GM21367 (cell line): ENCODE results near the gene PLA2G3.
"Not testable (repeated sequence)": the region's sequence is repeated elsewhere in the genome, so short reads cannot be mapped to it uniquely, and the experiment has no call there.

ENCODE experiments used
- ATAC-seq: cut with Tn5 transposase; IDR thresholded peaks from one replicate; pipeline ENCODE4 v1.9.1; 2021; ENCODE audit not compliant: unreplicated experiment

The PLA2G3 gene

DNA sequence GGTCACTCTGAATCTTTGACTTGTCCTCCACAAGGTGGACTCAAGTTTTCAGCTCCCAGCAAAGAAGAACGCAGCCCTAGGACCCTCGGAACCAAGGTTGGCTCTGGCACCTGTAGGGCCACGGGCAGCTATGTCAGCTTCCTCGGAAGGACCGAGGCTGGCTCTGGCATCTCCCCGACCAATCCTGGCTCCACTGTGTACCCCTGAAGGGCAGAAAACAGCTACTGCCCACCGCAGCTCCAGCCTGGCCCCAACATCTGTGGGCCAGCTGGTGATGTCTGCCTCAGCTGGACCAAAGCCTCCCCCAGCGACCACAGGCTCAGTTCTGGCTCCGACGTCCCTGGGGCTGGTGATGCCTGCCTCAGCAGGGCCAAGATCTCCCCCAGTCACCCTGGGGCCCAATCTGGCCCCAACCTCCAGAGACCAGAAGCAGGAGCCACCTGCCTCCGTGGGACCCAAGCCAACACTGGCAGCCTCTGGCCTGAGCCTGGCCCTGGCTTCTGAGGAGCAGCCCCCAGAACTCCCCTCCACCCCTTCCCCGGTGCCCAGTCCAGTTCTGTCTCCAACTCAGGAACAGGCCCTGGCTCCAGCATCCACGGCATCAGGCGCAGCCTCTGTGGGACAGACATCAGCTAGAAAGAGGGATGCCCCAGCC is 15.4 kb downstream of the PLA2G3 start:
- no peak for ATAC-seq

DNA sequence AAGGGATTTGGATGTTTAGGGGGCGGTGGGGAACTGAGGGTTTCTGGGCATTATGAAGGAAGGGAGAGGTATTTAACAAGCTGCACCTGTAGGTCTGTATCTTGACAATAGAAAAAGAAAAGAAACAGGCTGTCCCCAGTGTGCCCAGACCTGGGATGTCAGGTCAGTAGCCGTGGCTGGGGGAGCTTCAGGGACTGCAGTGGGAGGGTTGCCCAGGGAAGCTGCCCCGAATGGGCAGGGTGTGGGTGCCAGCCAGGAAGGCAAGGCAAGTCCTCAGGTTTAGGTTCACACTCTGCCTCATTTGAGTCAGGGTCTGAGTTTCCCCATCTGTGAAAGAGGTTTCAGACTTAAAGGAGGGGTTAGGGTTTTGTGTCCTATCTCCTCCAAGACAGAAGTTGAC is 16.0 kb downstream of the PLA2G3 start:
- no peak for ATAC-seq

DNA sequence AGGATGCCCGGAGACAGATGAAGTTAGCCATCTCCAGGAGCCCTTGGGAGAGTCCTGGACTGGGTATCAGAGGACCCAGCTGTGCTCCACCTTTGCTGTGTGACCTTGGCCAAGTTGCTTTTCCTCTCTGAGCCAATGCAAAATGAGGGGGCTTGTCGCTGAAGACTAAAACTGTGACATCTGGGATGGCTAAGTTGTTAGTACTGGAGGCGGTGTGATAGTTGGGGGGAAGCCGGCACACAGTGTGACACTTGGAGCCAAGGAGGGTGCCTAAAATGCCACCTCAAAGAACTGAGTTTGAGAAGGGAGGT is 17.1 kb downstream of the PLA2G3 start:
- no peak for ATAC-seq

DNA sequence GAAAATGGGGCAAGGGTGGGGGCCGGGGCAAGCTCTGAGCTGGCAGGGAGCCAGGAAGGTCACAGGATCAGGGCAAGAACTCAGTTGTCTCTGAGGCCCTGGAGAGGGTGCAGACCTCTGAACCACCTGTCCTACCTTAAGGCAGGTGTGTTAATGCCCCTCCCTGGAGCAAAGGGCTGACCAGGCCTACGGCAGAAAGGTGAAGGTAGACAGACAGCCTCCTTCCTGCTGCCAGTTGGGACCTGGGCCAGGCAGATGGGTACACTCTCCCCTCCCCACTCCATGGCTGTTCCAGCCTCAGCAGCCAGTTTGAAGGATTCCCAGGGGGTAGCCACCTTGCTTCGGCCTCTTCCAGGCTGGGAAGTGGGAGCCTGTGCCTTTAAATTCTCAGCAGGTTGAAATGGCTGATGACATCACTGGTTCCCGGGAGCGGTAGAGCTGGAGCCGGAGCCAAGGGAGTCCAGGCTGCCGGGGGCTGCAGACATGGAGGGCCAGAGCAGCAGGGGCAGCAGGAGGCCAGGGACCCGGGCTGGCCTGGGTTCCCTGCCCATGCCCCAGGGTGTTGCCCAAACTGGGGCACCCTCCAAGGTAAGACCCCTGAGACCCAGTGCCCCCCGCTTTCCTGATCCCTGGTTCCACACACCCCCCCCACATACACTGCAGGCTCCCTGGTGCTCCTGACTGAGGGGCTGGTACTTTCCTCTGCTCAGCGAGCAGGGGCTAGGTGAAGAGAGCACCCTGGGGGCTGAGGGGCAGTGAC is 17.6 kb downstream of the PLA2G3 start, which contains the start of gene INPP5J:
Gene INPP5J, plus strand, starts transcription at position 435 of the 760 bp plus-strand sequence. Its CDS starts 49 bp downstream, at position 484.
- no peak for ATAC-seq

DNA sequence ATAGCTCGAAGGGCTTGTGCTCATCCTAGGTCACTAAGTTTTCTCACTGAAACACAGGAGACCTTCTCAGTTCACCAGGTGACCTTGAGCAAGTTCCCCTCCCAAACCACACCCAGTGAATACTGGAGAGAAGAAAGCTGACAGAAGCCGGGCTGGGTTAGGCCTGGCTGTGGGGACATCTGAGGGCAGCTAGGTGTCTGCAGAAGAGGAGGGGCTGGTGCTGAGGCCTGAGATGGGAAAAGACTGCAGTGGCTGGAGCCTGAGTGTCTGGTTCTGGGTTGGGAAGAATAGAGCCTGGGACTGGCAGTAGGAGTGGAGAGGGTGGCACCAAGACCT is 18.1 kb downstream of the PLA2G3 start:
- no peak for ATAC-seq

DNA sequence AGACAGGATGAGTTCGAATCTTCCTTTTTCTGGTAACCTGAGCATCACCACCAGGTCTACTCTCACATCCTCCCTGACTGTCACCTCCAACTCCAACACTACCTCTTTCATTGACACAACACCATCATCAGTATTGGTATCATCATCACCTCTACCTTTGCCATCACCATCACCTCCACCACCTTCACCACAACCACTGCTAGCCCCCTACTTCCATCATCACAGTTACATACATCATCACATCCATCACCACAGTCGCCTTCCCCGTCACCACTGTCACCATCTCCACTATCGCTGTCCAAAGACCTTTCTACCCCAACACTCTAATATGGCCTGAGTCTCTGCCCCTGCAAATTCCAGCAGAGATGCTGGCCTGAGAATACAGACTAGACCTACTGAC is 18.9 kb downstream of the PLA2G3 start:
- ATAC-seq: no peak

DNA sequence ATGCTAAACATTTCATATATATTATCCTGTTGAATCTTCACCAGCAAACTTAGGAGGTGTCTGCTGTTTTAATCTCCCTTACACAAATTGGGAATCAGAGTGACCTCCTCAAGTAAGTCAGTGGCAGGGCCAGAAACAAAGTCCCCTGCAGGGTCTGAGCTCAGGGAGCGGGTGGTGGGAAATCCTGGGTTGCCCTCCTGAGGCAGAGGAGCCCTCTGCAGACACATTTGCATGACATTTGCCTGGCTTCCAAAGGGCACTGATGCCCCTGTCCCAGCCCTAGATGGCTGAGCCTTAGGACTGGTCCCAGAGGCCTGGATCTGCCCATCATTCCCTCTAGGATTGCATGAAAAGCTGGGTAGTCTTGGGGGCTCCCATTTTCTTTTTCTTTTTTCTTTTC is 19.7 kb downstream of the PLA2G3 start:
- no peak for ATAC-seq

DNA sequence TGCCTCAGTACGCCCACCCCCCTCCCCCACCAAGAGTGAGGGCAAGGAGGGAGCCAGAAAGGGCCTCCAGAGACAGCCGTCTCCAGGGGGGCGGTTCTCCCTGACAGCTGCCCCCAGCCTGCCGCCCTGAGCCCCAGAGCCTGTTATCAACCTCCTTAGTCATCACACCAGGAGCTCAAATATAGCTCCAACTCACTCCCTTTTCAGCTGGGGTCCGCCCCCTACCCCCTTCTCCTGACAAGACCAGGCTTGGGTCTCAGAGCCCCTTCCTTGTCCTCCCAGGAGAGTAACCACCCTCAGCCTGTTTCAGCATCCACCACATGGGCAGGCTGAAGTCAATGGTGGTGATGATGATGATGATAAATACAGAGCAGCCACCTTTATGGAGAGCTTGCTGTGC is 20.1 kb downstream of the PLA2G3 start:
- ATAC-seq: no peak

DNA sequence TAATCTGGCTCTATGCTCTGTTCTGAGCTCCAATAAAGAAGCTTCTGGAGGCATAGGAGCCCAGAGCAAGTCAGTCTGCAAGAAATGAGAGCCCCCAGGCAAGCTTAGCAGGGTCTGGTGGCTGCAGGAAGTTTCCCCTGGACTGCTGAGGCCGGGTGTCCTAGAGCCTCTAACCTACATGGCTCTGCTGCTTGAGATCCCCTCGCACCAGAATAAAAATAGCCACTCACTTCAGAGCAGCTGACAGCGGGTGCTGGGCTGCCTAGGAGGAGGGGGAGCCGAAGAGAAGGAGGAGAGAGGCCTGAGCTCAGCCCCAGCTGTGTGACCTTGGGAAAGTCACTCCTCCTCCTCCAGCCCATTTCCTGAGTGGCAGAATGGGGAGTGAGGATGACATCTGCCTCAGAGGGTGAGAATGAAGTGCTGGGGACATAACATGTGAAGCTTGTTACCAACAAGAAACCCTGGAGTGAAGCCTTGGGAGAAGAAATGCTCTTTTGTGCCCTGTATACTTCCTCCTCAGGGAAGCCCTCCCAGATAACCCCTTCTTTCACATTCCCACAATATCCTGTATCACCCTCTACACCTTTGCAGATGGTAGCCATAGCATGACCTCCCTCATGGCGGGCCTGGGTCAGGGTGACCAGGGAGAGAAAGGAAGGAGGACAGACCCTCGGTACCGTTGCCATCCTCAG is 21.1 kb downstream of the PLA2G3 start:
- ATAC-seq: no peak

DNA sequence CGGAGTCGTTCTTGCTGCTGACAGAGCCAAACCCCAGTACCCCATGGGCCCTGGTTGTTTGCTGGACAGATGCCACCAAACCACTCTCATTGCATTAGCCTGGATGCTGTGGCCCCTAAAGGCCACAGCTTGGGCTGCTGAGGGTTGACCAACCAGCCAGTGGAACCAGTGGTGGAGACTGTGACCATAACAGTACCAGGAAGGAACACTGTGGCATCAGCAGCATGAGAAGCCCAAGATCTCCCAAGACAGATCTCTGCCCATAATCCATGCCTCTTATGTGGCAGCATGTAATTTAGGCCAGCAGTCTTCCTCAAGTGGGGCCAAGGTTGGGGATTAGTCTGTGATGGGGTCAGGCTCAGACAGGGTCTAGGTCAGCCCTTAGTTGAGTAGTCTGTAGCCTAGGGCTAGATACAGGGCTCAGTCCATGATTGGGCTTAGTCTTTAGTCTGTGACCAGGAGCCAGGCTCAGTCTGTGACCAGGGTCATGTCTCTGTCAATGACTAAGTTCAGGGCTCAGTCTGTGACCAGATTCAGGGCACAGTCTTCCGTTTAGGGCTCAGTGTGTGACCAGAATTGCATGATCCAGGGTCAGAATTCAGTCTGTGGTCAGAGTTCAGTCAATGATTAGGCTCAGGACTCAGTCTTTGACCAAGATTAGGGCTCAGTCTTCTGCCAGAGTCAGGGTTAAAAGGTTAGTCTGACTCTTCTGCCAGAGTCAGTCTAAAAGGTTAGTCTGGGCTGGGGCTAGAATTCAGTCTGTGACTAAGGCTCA is 22.1 kb downstream of the PLA2G3 start:
- no peak for ATAC-seq

DNA sequence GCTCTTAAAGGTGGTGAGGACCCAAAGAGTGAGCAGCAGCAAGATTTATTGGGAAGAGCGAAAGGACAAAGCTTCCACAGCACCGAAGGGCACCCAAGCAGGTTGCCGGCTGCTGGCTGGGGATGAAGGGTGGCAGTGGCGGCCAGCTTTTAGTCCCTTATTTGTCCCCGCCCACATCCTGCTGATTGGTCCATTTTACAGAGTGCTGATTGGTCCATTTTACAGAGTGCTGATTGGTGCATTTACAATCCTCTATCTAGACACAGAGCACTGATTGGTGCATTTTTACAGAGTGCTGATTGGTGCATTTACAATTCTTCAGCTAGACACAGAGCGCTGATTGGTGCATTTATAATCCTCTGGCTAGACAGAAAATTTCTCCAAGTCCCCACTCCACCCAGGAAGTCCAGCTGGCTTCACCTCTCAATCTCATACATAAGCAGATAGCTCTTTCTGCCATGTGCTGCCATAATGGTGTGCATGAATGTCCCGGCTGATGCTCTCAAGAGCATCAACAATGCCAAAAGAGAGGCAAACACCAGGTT is 27.7 kb downstream of the PLA2G3 start:
- not testable (repeated sequence) for ATAC-seq

DNA sequence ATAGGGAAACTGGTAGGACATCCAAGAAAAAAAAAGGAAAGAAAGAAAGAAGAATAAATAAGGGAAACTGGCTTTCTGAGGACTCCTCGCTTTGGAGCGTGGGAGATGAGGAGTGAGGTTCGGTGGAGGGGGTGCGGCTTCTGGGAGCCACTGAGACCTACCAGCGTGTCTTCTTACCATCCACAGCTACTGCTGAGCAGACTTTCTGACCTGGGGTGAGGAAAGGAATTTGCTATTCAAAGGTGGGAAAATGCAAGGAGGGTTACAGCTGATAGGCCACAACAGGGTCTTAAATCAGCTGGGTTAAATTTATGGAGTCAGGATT is 32.5 kb downstream of the PLA2G3 start:
- peak; percentile 19 for ATAC-seq

DNA sequence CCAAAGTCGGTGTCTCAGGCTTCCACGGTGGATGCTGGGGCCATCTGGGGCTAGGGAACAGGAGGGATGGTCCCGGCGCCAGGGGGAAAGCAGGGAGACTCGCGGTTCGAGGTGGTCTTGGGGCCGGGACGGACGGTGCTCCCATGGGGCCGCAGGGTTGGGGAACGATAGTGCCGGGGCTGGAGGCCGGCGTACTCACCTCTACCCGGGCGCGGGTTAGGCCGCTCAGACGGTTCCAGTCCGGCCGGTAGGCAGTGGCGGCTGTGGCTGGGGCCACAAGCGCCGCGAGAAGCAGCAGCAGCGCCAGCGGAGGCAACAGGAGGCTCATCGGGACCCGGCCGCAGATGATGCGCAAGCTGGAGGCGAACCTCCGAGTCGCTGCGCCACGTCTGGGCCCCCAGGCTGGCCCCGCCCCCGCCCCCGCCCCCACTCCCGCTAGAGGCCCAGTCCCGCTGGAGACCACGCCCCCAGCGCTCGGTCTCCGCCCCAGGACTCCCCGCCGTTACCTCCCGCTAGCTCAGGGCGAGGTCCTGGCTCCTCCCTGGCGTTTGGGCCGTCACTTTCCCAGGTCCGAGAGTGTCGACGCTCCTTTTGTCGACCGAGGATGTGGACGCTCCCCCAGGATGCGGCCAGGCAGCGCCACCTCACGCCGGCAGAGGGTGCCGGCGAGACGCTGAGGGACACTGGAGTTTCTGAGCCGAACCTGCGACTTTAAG is 33.0 kb downstream of the PLA2G3 start, which contains the start of gene SELENOM:
Gene SELENOM, minus strand, starts transcription at position 391 of the 716 bp plus-strand sequence. Its CDS starts 63 bp downstream, at position 328.
- ATAC-seq: peak; percentile 64

DNA sequence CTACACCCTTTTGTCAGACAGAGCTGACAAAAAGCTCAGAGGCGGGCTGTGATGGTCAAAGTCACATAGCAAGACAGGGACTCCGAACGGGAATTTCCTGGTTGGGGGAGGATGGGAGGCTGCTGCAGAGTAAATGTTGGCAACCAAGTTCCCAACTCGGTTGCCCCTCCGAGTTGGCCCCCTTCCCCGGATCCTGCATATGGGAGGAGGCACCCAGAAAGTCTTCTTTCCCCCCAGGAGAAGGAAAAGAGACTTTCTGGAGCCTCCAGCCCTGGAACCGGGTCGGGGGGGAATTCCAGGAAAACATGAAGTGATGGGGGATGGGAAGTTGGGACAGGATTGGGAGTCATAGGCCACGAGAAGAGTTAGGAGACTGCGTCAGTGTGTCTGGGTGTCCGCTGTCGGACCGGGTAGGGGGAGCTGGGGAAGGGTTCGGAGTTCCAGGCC is 33.6 kb downstream of the PLA2G3 start:
- no peak for ATAC-seq

DNA sequence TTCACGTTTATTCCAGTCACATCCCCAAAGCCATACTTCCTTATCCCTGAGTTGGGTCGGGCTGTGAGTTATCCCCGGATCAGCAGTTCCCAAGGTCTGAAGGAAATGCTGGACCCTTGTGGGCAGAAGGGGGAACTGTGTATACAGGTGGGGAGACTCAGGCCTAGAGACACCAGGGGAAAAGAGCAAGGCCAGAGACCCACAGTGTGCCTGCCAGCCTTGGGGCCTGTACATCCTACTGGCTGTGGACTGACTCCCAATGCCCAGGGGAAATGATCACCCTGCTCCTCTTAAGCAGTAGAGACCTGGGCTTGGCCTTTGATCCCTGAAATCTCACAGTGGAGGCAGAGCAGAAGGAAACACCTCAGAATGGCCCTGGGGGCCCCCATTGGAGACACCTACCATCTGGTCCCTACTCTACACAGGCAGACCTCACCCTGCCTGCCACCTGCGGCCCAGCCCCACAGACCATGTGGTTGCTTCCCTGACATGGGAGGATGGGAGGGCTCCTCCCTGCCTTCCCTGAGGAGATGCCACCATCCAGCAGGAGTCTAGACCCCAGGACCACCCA is 34.2 kb downstream of the PLA2G3 start:
- ATAC-seq: no peak

DNA sequence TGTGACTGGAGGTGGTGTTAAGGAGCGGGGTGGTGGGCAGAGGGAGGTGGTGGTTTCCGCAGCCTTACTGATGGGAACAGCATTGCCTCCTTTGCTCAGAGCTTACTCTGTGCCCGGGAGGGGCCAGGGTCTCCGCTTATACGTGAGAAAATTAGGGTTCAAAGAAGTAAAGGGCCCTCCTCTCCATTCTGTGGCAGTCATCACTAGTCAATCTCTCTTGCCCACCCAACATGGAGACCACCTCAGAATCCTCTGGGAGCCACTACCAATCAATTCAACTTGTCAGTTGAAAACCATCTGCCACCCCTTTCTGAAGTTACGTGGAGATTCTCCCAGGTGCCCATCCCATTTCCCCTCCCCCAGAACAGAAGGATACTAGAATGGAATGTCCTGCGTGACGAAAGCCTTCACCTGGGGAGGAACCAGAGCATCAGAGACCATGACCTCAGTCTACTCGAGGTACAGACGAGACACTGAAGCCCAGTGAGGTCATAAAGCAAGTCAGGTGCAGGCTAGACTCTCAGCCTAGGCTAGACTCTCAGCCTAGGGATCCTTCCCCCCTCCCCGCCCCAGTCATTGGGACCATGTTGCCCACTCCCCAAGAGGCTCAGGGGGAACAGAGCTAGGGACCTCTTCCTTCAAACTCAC is 34.9 kb downstream of the PLA2G3 start:
- ATAC-seq: no peak

DNA sequence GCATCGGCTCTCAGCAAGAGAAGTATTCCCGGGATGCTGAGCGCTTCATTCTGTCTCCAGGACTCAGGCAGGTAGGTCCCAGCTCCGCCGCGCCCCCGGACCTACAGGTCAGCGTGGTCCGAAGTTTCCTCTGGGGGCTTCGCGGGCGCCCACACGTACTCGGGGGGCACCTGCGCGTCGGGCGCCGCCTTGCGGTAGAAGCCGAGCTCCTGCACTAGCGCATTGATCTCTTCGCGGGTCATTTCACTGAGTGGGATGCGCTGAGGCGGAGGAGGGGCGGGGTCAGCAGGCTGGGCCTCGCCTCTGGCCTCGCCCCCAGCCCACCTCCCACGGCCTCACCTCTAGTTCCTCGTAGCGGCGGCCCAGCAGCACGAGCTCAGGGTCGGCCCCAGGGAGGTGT is 35.4 kb downstream of the PLA2G3 start:
- no peak for ATAC-seq

DNA sequence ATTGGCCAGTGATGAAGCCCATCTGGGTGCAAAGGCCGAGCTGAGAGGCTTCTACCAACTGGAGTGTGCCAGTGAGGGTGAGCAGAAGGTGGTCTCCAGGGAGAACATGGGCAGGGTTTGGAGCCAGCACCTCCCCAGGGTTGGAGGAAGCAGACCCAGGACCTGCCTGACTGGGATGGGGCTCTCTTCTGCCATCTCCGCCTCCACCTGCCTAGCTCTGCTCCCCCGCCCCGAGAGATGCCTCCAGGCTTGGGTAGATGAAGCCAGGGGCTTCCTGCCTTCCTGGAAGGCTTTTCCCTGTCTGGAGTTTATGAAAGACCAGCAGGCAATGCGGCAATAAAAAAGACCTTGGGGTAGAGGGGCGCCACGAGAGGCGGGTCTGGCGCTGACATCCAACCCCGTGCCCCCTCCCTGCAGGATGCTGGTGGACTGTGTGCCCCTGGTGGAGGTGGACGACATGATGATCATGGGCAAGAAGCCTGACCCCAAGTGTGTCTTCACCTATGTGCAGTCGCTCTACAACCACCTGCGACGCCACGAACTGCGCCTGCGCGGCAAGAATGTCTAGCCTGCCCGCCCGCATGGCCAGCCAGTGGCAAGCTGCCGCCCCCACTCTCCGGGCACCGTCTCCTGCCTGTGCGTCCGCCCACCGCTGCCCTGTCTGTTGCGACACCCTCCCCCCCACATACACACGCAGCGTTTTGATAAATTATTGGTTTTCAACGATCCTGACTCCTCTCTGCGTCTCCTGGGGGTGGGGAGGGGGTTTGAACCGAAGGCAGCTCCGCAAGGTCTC is 36.2 kb downstream of the PLA2G3 start:
- no peak for ATAC-seq

DNA sequence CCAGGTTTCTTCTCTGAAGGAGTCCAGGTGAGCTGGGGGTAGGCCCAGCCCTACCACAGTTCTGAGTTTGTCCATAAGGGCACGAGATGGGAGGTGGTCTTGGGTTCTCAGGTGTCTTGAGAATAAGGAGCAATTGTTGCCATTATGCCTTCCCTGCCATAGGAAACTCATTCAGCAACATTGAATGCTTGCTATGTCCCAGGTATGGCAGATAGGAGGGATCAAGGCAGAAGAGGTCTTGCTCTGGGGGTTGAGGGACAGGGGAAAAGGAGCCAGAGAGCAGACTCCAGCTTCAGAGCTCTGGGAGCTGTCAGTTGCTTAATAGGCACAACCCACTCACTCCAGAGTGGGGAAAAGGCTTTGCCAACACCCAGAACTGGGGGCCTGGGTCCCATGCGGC is 37.2 kb downstream of the PLA2G3 start:
- no peak for ATAC-seq
